ENCODE data around the gene RAB29.

DNA sequence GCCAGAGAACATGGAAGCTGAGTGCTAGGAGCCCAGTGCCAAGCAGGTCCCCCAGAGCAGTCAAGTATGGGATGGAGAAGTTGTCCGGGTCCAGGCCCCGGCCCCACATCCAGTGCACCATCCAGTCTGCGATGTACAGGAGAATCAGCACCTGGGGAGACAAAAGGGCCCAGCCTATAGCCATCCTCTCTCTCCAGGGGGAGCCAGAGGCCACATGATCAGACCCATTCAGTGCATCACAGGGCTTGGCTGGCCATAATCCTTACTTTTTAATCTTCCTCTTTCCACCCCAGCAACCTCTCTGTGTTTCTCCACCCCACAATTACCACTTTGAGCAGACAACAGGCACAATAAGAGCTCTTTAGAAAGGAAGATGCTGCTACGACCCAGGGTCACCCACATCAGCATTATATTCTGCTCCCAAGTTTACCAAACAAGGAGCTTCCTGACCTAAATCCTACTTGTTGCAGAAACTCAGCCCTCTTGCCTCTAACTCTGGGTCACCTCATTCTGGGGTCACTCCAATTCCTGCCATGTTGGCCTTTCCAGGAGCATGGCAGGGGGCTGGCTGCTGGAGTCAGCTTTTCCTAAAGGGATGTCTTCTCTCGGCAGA, 16.4 kb upstream of the RAB29 start:
- TF ChIP-seq, protein P1, sequence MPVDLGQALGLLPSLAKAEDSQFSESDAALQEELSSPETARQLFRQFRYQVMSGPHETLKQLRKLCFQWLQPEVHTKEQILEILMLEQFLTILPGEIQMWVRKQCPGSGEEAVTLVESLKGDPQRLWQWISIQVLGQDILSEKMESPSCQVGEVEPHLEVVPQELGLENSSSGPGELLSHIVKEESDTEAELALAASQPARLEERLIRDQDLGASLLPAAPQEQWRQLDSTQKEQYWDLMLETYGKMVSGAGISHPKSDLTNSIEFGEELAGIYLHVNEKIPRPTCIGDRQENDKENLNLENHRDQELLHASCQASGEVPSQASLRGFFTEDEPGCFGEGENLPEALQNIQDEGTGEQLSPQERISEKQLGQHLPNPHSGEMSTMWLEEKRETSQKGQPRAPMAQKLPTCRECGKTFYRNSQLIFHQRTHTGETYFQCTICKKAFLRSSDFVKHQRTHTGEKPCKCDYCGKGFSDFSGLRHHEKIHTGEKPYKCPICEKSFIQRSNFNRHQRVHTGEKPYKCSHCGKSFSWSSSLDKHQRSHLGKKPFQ (tag by site-specific recombination; IDR thresholded peaks at IDR 0.05): no peak
- TF ChIP-seq ZBTB7A (tag by site-specific recombination; IDR thresholded peaks at IDR 0.05; ENCODE audit: low read depth) (no peak), ZNF426 (tag by site-specific recombination; IDR thresholded peaks at IDR 0.05) (no peak), ZNF175 (tag by site-specific recombination; IDR thresholded peaks at IDR 0.05) (no peak), ZNF514 (tag by site-specific recombination; IDR thresholded peaks at IDR 0.05) (no peak), ZNF10 (tag by site-specific recombination; IDR thresholded peaks at IDR 0.05) (no peak)
- TF ChIP-seq, protein P2, sequence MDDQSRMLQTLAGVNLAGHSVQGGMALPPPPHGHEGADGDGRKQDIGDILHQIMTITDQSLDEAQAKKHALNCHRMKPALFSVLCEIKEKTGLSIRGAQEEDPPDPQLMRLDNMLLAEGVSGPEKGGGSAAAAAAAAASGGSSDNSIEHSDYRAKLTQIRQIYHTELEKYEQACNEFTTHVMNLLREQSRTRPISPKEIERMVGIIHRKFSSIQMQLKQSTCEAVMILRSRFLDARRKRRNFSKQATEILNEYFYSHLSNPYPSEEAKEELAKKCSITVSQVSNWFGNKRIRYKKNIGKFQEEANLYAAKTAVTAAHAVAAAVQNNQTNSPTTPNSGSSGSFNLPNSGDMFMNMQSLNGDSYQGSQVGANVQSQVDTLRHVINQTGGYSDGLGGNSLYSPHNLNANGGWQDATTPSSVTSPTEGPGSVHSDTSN (CRISPR knock-in tag; IDR thresholded peaks at IDR 0.05): no peak
- TF ChIP-seq, protein P3, sequence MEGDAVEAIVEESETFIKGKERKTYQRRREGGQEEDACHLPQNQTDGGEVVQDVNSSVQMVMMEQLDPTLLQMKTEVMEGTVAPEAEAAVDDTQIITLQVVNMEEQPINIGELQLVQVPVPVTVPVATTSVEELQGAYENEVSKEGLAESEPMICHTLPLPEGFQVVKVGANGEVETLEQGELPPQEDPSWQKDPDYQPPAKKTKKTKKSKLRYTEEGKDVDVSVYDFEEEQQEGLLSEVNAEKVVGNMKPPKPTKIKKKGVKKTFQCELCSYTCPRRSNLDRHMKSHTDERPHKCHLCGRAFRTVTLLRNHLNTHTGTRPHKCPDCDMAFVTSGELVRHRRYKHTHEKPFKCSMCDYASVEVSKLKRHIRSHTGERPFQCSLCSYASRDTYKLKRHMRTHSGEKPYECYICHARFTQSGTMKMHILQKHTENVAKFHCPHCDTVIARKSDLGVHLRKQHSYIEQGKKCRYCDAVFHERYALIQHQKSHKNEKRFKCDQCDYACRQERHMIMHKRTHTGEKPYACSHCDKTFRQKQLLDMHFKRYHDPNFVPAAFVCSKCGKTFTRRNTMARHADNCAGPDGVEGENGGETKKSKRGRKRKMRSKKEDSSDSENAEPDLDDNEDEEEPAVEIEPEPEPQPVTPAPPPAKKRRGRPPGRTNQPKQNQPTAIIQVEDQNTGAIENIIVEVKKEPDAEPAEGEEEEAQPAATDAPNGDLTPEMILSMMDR (tag by site-specific recombination; IDR thresholded peaks at IDR 0.05): peak; percentile 79

Measured in HEK293 (cell line).